ENCODE results near the gene TCTN2.

TCTN2 gene

GRCh38 chr12:123686636-123687190 is 15.8 kb downstream of the TCTN2 start:
- DNase-seq: no peak

- DNase-seq: no peak
These were observed 19.4 kb downstream of the TCTN2 start for GRCh38 chr12:123690191-123690840.

GRCh38 chr12:123696207-123696606 is 25.3 kb downstream of the TCTN2 start:
- no peak for DNase-seq

GRCh38 chr12:123696646-123697045 is 25.7 kb downstream of the TCTN2 start:
- no peak for DNase-seq

GRCh38 chr12:123705935-123706334 is 35.0 kb downstream of the TCTN2 start:
- no peak for DNase-seq

- no peak for DNase-seq
These were observed 36.6 kb downstream of the TCTN2 start for GRCh38 chr12:123707466-123707865.

GRCh38 chr12:123712780-123713319 is 41.9 kb downstream of the TCTN2 start:
- DNase-seq: no peak

GRCh38 chr12:123713398-123713797 is 42.5 kb downstream of the TCTN2 start:
- no peak for DNase-seq

GRCh38 chr12:123713823-123714585 is 43.1 kb downstream of the TCTN2 start:
- DNase-seq: no peak

- DNase-seq: no peak
These were observed 44.3 kb downstream of the TCTN2 start for GRCh38 chr12:123715195-123715594.

GRCh38 chr12:123717350-123717749 is 46.4 kb downstream of the TCTN2 start:
- no peak for DNase-seq

GRCh38 chr12:123720141-123720814 is 49.4 kb downstream of the TCTN2 start:
- no peak for DNase-seq

- DNase-seq: no peak
These were observed 50.3 kb downstream of the TCTN2 start for GRCh38 chr12:123721245-123721644.

- no peak for DNase-seq
These were observed 52.1 kb downstream of the TCTN2 start for GRCh38 chr12:123723011-123723410.

- no peak for DNase-seq
These were observed 52.9 kb downstream of the TCTN2 start for GRCh38 chr12:123723765-123724164.

GRCh38 chr12:123726244-123726643 is 55.3 kb downstream of the TCTN2 start:
- no peak for DNase-seq

GRCh38 chr12:123726962-123727361 is 56.0 kb downstream of the TCTN2 start:
- DNase-seq: no peak

GRCh38 chr12:123727878-123728277 is 57.0 kb downstream of the TCTN2 start:
- no peak for DNase-seq

- no peak for DNase-seq
These were observed 60.7 kb downstream of the TCTN2 start for GRCh38 chr12:123731596-123731995.

- DNase-seq: no peak
These were observed 61.3 kb downstream of the TCTN2 start for GRCh38 chr12:123732251-123732650.

- DNase-seq: no peak
These were observed 62.3 kb downstream of the TCTN2 start for GRCh38 chr12:123733229-123733628.

GRCh38 chr12:123734268-123734667 is 63.4 kb downstream of the TCTN2 start:
- no peak for DNase-seq

All from C1 segment of cervical spinal cord (tissue), 14 donors.